Heart left ventricle (tissue), 16 donors: ENCODE data around the gene TMBIM4. TPM values are rescaled to one million over a fixed set of nuclear protein-coding genes. Genes with fewer than 3 reads are reported as not detected.
A peak's percentile ranks its signal among the peaks of the same experiment; 100 is the strongest.
"Not testable (repeated sequence)": the region's sequence is repeated elsewhere in the genome, so short reads cannot be mapped to it uniquely, and the experiment has no call there.

Source experiments
- ATAC-seq, 4 donors: fragments of 200-7000 bp; cut with Tn5 transposase; one replicate each; pipeline ENCODE4 v1.9.1; 2020 to 2022; ENCODE audit warnings: moderate library complexity in 4 of 4, mild to moderate bottlenecking in 3 of 4, moderate number of reproducible peaks in 1 of 4
- DNase-seq, 5 donors: peaks; one replicate each; pipeline ENCODE4 v3.0.0-alpha.2; 2020
- H3K27ac ChIP-seq, 12 donors: fragments of 200-600 bp; sonication (generic) in 4 of 12; one replicate each; pipeline versions ENCODE4 v1.5.0 to v1.8.0; 2016 to 2022; ENCODE audit warnings: mild to moderate bottlenecking in 2 of 12
- H3K27me3 ChIP-seq, 9 donors: fragments of 200-600 bp; sonication (generic) in 2 of 9; one replicate each; pipeline versions ENCODE4 v1.5.1 to v1.8.0; 2016 to 2022; ENCODE audit warnings: mild to moderate bottlenecking in 3 of 9
- H3K36me3 ChIP-seq, 9 donors: fragments of 200-600 bp; sonication (generic) in 2 of 9; one replicate each; pipeline versions ENCODE4 v1.5.0 to v1.8.0; 2018 to 2022; ENCODE audit warnings: mild to moderate bottlenecking in 2 of 9
- H3K4me1 ChIP-seq, 12 donors: fragments of 200-600 bp; sonication (generic) in 4 of 12; one replicate each; pipeline versions ENCODE4 v1.5.0 to v1.8.0; 2016 to 2022; ENCODE audit warnings: mild to moderate bottlenecking in 3 of 12
- H3K4me3 ChIP-seq, 12 donors: fragments of 200-600 bp; sonication (generic) in 4 of 12; one replicate each; pipeline versions ENCODE4 v1.5.0 to v1.8.0; 2017 to 2022; ENCODE audit warnings: mild to moderate bottlenecking in 9 of 12, moderate library complexity in 4 of 12
- H3K9me3 ChIP-seq, 12 donors: fragments of 200-600 bp; sonication (generic) in 4 of 12; one replicate each; pipeline versions ENCODE4 v1.5.0 to v1.8.0; 2016 to 2022; ENCODE audit warnings: mild to moderate bottlenecking in 1 of 12
- CTCF ChIP-seq, 12 donors: fragments of 200-600 bp; sonication (generic) in 4 of 12; IDR thresholded peaks; one replicate each; pipeline versions ENCODE4 v1.5.0 to v1.8.0; 2018 to 2022; ENCODE audit warnings: antibody characterized with exemption in 12 of 12, mild to moderate bottlenecking in 5 of 12
- POLR2A ChIP-seq, 2 donors: fragments of 450-650 bp; IDR thresholded peaks; one replicate each; pipeline ENCODE4 v1.6.1; 2017; ENCODE audit warnings: antibody characterized with exemption in 2 of 2, mild to moderate bottlenecking in 2 of 2, moderate library complexity in 2 of 2
- WGBS, 4 donors: extraction: QIAGEN DNeasy Blood & Tissue Kit in 2 of 4; methylation state at CpG; one replicate each; pipeline versions ENCODE4 v1.1.5 to v1.1.7; 2013 to 2018; 5-methylcytosine and 5-hydroxymethylcytosine counted together
- intact Hi-C, 10 donors: fragments of 100-400 bp; cut with DNase I; formaldehyde crosslinking; loops; one replicate each; pipeline versions ENCODE4 v1.11.1 to v1.14.2; 2022
- polyA plus RNA-seq, 2 donors: library from polyadenylated mRNA; stranded (reverse); fragments of 200-250 nt; gene quantifications; one replicate each; pipeline ENCODE4 v1.2.3, GENCODE V29; 2013
- total RNA-seq, 9 donors: library from RNA; depleted of rRNA in 2 of 9; stranded (reverse); fragments of >200 nt in 2 of 9; fragmentation: NEBNext Ultra II Directional in 3 of 9; extraction: Animal tissue kit (Norgen Biotek cat#: 25700) in 3 of 9; gene quantifications; one replicate each; pipeline versions ENCODE4 v1.1.0 to v1.2.4, GENCODE V29; 2016 to 2023
- donor health status: ischemic (EF 13 %, LVEDD 7.1; RV severe dilation, severe dysfunction).
- donor health status: healthy with polysubstance abuse.
- donor health status: DM: no; HTN: yes; CAD: no.
- donor health status: DM: no; HTN: no; CAD: no.
- donor health status: ischemic (EF 25% LVEDD 6.9; RV normal size, moderate dysfunction).
- donor health status: ischemic (EF 25% LVEDD 5.7; RV mildly dilated, moderate dysfunction).
- donor health status: healthy.
- donor health status: DM: yes; HTN: yes; CAD: no.
- donor health status: ischemic (EF 35%, LVEDD 5.7; RV mildly dilated, moderate dysfunction).
- donor health status: nonischemic (EF 11% LVEDD 7.7; RV severe dilation, severe dysfunction).
- donor health status: DM: yes; HTN: yes; CAD: no.
- donor health status: PGD.
- donor health status: ischemic (EF 29% LVEDD 5.4; RV normal size, mild dysfunction).
- donor health status: nonischemic (EF 23%, LVEDD 6.1; RV moderate dilation, normal function).

TMBIM4 gene
- total and polyA plus RNA-seq, 11 donors = 52.2 to 131 (median 86.2) TPM

DNA sequence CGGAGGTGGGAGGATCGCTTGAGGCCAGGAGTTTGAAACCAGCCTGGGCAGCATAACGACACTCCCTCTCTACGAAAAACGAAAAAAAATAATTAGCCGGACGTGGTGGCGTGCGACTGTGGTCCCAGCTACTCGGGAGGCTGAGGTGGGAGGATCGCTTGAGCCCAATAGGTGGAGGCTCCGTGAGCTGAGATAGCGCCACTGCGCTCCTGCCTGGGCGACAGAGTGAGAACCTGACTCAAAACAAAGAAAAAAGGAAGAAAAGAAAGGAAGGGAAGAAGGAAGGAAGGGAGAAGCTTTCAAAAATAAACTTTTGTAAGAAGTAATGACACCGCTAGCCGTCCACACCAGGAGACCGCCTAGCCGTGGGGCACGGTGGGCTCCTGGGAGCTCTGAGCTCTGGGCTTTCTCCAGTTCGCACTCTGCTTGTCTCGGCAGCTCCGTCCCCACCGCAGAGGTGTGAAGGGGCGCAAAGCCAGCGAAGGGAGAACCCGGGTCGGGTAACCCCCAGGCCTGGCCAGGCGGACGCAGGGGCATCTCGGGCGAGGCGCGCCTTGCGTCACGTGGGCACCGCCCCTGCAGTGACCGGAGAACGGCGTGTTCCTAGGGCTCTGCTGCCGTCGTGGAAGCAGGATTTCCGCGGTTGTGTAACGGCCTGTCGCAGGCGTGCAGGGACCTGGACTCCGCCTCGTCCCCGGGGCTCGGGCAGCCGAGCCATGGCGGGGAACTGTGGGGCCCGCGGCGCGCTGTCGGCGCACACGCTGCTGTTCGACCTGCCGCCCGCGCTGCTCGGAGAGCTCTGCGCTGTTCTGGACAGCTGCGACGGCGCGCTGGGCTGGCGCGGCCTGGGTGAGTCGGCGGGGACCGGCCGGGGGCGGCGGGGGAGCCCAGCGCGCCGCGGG, 19.0 kb upstream of the TMBIM4 start, which contains the start of gene IRAK3:
Gene IRAK3 (plus strand): TSS at position 631 of the 902 bp plus-strand sequence. CDS start 86 bp downstream, at position 717.
- 17 to 48% (median 28%) methylated on average over 29 to 82 of the region's 82 CpGs for WGBS, 4 donors
- TF ChIP-seq POLR2A (IDR thresholded peaks at IDR 0.05) = peak; percentile 27 to 87
- no peak for TF ChIP-seq CTCF (IDR thresholded peaks at IDR 0.05)
- H3K4me3 ChIP-seq = peak within 1 kb of the TSS; percentile 40 to 75 (median 65)
- H3K4me1 ChIP-seq = peaks cover 0 to 52% (median 7%) of the 10 kb centered on the region in 12 donors
- intact Hi-C loops = loop anchor here in 3 of 10 donors (1.0 to 2.0 kb wide), 3 partner anchors 18 to 20 kb away; partner anchors contain the start of gene TMBIM4 (in 2 of the 3)
- no peaks in the 10 kb centered on the region for H3K9me3 ChIP-seq
- H3K27me3 ChIP-seq = peaks cover 0 to 11% (median 0%) of the 10 kb centered on the region in 9 donors
- ATAC-seq (peak; percentile 94 to 98 (median 98)), DNase-seq (peak; percentile 84 to 93 (median 90))
- H3K27ac ChIP-seq = peak within 1 kb of the TSS; percentile 82 to 96 (median 91)
- H3K36me3 ChIP-seq = no peaks in the 10 kb centered on the region

DNA sequence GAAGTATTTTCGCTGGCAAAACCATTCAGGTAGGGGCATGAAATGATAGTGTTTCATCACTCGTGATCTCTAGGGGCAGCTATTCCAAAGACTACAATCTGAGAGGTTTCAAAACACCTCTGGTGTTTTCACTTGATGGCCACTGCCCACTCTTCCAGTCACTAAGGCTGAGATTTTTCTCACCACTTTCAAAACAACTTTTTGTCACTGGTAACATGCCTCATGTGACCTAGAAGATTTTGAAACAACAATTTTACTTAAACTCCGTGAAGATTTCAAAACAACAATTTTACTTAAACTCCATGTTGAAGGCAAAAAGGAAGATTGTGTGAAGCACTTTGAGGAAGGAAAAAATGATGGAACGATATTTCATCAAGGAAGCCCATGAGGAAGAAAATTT, 18.0 kb upstream of the TMBIM4 start:
- H3K4me1 ChIP-seq = peaks cover 0 to 50% (median 7%) of the 10 kb centered on the region in 12 donors
- no peak overlapping the region for H3K4me3 ChIP-seq
- H3K36me3 ChIP-seq = no peaks in the 10 kb centered on the region
- no peak for ATAC-seq
- TF ChIP-seq CTCF (IDR thresholded peaks at IDR 0.05) (no peak), POLR2A (IDR thresholded peaks at IDR 0.05) (no peak)
- peak overlapping the region in 4 of 12 donors; percentile 35 to 96 (median 88) for H3K27ac ChIP-seq
- WGBS, 4 donors = 90 to 97% (median 93%) methylated on average over 4 of the region's 4 CpGs
- no peak for DNase-seq
- intact Hi-C loops = loop anchor here in 2 of 10 donors (2.0 kb wide), 2 partner anchors 17 to 19 kb away; partner anchors contain the start of gene TMBIM4 (in 1 of the 2)
- H3K9me3 ChIP-seq = no peaks in the 10 kb centered on the region
- H3K27me3 ChIP-seq = peaks cover 0 to 11% (median 0%) of the 10 kb centered on the region in 9 donors

- H3K36me3 ChIP-seq = no peaks in the 10 kb centered on the region
- TF ChIP-seq CTCF (IDR thresholded peaks at IDR 0.05) = no peak
- TF ChIP-seq POLR2A (IDR thresholded peaks at IDR 0.05) = no peak
- ATAC-seq = no peak
- no peaks in the 10 kb centered on the region for H3K9me3 ChIP-seq
- H3K4me1 ChIP-seq = peaks cover 0 to 49% (median 7%) of the 10 kb centered on the region in 12 donors
- no peak overlapping the region for H3K4me3 ChIP-seq
- peaks cover 0 to 13% (median 0%) of the 10 kb centered on the region in 9 donors for H3K27me3 ChIP-seq
- no peak for DNase-seq
- H3K27ac ChIP-seq = peak overlapping the region in 7 of 12 donors; percentile 1 to 96 (median 36)
- 66 to 71% (median 68%) methylated on average over 2 of the region's 2 CpGs for WGBS, 4 donors
- intact Hi-C loops = no loop called here
Measured at GRCh38 chr12:66187036-66187435, 17.2 kb upstream of the TMBIM4 start.

DNA sequence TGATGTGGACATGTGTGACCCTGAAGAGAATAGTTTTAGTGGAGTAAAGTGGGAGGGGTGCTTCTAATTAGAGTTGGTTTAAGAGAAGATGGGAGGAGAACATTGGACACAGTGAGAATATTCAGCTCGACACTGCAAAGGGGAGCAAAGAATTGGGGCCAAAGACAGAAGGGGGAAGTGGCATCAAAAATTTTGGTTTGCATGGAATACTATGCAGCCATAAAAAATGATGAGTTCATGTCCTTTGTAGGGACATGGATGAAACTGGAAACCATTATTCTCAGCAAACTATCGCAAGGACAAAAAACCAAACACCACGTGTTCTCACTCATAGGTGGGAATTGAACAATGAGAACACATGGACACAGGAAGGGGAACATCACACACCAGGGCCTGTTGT, 15.0 kb upstream of the TMBIM4 start:
- ATAC-seq, H3K36me3 ChIP-seq, H3K27ac ChIP-seq, intact Hi-C loops, DNase-seq, H3K9me3 ChIP-seq, H3K4me3 ChIP-seq: not testable (repeated sequence)
- H3K27me3 ChIP-seq = peaks cover 0 to 21% (median 0%) of the 10 kb centered on the region in 9 donors
- H3K4me1 ChIP-seq = peaks cover 0 to 27% (median 2%) of the 10 kb centered on the region in 12 donors
- WGBS, 4 donors = 85 to 96% (median 91%) methylated on average over 2 to 3 of the region's 3 CpGs
